T-helper 17 cell (primary cell): Measurements from ENCODE around the gene PRKG1. TPM values are rescaled to one million over a fixed set of nuclear protein-coding genes. Genes with fewer than 3 reads are reported as not detected.

Experiments used
- ATAC-seq: fragments of 150-1000 bp; cut with Tn5 transposase; 2 replicates; pipeline ENCODE4 v1.10.0; 2021; ENCODE audit warnings: mild to moderate bottlenecking, moderate library complexity
- DNase-seq, 3 donors: peaks; one replicate each; pipeline versions ENCODE4 v3.0.0 to v3.0.0-alpha.2; 2020 to 2021
- H3K9me3 ChIP-seq: one replicate; pipeline ENCODE4 v1.7.0; 2013; ENCODE audit warnings: low read length, mild to moderate bottlenecking; ENCODE audit not compliant: control insufficient read depth, poor library complexity, severe bottlenecking
- H3K27ac Mint-ChIP-seq: one replicate; pipeline ENCODE4 v1.8.0; 2022; ENCODE audit warnings: mild to moderate bottlenecking, moderate library complexity, mixed read lengths
- H3K27me3 Mint-ChIP-seq: one replicate; pipeline ENCODE4 v1.8.0; 2022; ENCODE audit warnings: mixed read lengths
- H3K36me3 Mint-ChIP-seq: one replicate; pipeline ENCODE4 v1.8.0; 2022; ENCODE audit warnings: low read depth, mixed read lengths
- H3K4me1 Mint-ChIP-seq: one replicate; pipeline ENCODE4 v1.8.0; 2022; ENCODE audit warnings: mild to moderate bottlenecking, mixed read lengths
- H3K4me3 Mint-ChIP-seq: one replicate; pipeline ENCODE4 v1.8.0; 2022; ENCODE audit warnings: mild to moderate bottlenecking, moderate library complexity, mixed read lengths
- total RNA-seq, 4 donors: library from RNA in 2 of 4; stranded (reverse) in 2 of 4; gene quantifications; one replicate each; pipeline ENCODE4 v1.2.3 and lab custom pipeline; 2022 to 2026

The PRKG1 gene
- total RNA-seq, 2 donors from 2014 or later: 0.27 to 4.1 TPM

DNA sequence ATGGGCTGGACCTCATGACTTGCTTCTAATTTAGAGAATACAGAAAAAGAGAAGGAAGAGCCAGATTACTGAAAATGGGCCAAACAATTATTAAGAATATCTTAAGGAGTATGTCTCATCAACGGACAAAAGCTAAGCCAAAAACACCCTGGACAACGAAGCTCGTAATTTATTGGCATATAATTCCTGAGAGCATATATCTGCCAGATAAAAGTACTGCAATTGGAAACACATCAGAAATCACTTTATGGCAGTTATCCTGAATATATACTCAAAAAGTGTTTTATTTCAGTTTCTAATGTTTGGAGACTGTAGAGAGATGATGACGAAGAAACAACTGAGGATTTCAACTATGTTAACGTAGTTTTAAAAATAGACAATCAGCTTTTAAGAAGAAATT is 413.3 kb downstream of the PRKG1 start:
- H3K27ac Mint-ChIP-seq: no peak overlapping the region
- ATAC-seq: no peak
- no peak for DNase-seq
- no peak overlapping the region for H3K4me3 Mint-ChIP-seq
- H3K4me1 Mint-ChIP-seq: no peaks in the 10 kb centered on the region
- no peaks in the 10 kb centered on the region for H3K36me3 Mint-ChIP-seq
- peaks cover 4% of the 10 kb centered on the region for H3K27me3 Mint-ChIP-seq
- no peaks in the 10 kb centered on the region for H3K9me3 ChIP-seq

DNA sequence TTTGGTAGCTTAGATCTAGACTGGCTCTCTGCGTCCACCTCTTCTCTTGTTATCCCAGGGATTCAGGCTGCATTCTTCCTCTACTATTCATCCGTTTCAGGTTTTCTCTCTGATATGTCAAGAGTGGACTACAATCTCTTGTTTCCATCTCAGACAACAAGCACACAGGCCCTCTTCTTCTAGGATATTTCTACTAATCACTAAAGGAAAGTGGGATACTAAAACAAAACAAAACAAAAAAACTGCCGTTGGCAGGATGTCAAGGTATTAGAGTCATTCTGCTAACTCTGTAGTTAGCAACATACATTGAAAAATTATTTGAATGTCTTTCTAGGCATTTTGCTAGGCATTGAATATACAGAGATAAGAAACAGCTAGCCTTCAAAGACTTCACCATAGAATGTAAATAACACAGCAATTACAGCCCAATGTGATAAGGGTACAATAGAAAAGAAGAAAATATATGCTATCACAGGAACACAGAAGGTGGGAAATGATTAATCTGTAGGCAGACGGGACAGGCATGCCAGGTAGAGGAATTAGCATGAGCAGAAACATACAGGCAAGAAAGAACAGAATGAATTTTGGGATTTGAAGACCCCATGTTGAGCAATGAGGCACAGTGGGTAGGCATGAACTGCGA is 414.6 kb downstream of the PRKG1 start:
- no peaks in the 10 kb centered on the region for H3K9me3 ChIP-seq

GRCh38 chr10:51498424-51498823 is 424.1 kb downstream of the PRKG1 start:
- no peak for ATAC-seq
- Mint-ChIP-seq H3K27ac (no peak overlapping the region), H3K36me3 (no peaks in the 10 kb centered on the region)

More for the DNA sequence above, 414.6 kb downstream of the PRKG1 start:
- Mint-ChIP-seq H3K27me3 (no peaks in the 10 kb centered on the region), H3K27ac (no peak overlapping the region), H3K4me1 (no peaks in the 10 kb centered on the region), H3K36me3 (no peaks in the 10 kb centered on the region), H3K4me3 (no peak overlapping the region)
- DNase-seq (no peak), ATAC-seq (no peak)

GRCh38 chr10:51501396-51501795 is 427.1 kb downstream of the PRKG1 start:
- no peak for DNase-seq
- no peaks in the 10 kb centered on the region for H3K4me1 Mint-ChIP-seq
- no peak for ATAC-seq
- H3K27me3 Mint-ChIP-seq: no peaks in the 10 kb centered on the region
- H3K4me3 Mint-ChIP-seq: no peak overlapping the region
- H3K9me3 ChIP-seq: no peaks in the 10 kb centered on the region
- H3K36me3 Mint-ChIP-seq: no peaks in the 10 kb centered on the region
- no peak overlapping the region for H3K27ac Mint-ChIP-seq

More at GRCh38 chr10:51498424-51498823, 424.1 kb downstream of the PRKG1 start:
- Mint-ChIP-seq H3K27me3 (no peaks in the 10 kb centered on the region), H3K4me3 (no peak overlapping the region), H3K4me1 (no peaks in the 10 kb centered on the region)
- no peak for DNase-seq
- no peaks in the 10 kb centered on the region for H3K9me3 ChIP-seq

DNA sequence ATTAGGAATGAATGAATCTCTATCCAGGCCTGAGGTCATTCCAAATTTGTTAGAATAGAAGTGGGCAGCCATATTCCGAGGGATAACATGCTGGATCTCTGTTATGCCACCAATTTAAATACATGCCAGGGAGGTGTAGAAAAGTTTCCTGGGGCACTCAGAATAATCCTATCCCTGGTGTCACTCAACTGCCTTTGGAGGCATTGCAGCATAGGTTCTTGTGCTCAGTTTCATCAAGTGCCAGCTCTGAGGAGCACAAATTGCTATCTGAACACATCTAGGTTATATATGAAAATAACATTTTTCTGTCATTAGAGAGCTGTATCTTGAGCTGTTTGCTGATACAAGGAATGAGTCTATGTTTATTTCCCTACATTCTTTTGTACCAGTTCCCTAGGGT is 427.8 kb downstream of the PRKG1 start:
- no peak for ATAC-seq
- Mint-ChIP-seq H3K4me3 (no peak overlapping the region), H3K36me3 (no peaks in the 10 kb centered on the region), H3K27ac (no peak overlapping the region), H3K4me1 (no peaks in the 10 kb centered on the region), H3K27me3 (no peaks in the 10 kb centered on the region)
- no peaks in the 10 kb centered on the region for H3K9me3 ChIP-seq
- no peak for DNase-seq

- Mint-ChIP-seq H3K27ac (no peak overlapping the region), H3K27me3 (no peaks in the 10 kb centered on the region), H3K4me1 (no peaks in the 10 kb centered on the region), H3K4me3 (no peak overlapping the region), H3K36me3 (no peaks in the 10 kb centered on the region)
- no peaks in the 10 kb centered on the region for H3K9me3 ChIP-seq
- DNase-seq (no peak), ATAC-seq (no peak)
Measured at GRCh38 chr10:51503378-51503777, 429.1 kb downstream of the PRKG1 start.

DNA sequence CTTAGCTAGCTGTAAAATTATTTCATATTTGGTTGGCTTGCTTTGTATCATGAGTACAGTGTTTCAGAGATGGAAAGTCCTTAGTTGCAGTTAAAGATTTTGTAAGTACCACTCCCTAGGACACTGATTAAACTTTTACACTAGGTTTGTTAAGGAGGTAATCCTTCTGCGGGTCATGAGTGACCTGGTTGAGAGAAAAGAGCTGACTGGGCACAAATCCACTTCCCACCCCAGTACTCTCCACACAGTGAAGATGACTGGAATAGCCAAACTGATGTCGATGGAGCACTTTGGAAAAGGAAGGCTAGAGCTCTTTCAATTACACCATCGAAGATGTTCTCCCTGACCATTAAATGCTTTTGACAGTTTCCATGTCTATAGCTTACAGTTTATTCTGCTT is 433.2 kb downstream of the PRKG1 start:
- H3K36me3 Mint-ChIP-seq: no peaks in the 10 kb centered on the region
- H3K4me1 Mint-ChIP-seq: no peaks in the 10 kb centered on the region
- DNase-seq: no peak

DNA sequence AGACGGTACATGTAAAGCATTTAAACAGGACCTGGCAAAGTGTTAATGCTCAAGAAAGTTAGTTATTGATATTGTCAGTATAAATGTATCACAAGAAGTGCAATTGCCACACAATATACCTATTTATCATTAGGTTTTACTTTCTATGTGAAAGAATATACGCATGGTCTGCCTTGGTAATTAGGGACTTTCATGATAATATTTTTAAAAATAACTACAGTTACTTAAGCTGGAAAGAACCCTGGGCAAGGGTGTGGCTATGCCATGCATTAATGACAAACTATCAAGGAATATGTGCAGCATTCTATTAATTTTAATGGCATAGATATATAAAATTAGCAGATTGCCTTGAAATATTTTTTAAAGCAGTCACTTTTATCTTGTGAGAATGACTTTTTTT is 433.9 kb downstream of the PRKG1 start:
- Mint-ChIP-seq H3K4me3 (no peak overlapping the region), H3K4me1 (no peaks in the 10 kb centered on the region), H3K27me3 (no peaks in the 10 kb centered on the region), H3K27ac (no peak overlapping the region), H3K36me3 (no peaks in the 10 kb centered on the region)
- ATAC-seq (no peak), DNase-seq (no peak)
- H3K9me3 ChIP-seq: no peaks in the 10 kb centered on the region

More for the DNA sequence above, 433.2 kb downstream of the PRKG1 start:
- Mint-ChIP-seq H3K4me3 (no peak overlapping the region), H3K27me3 (no peaks in the 10 kb centered on the region), H3K27ac (no peak overlapping the region)
- ATAC-seq: no peak
- no peaks in the 10 kb centered on the region for H3K9me3 ChIP-seq

- no peaks in the 10 kb centered on the region for H3K9me3 ChIP-seq
- no peaks in the 10 kb centered on the region for H3K4me1 Mint-ChIP-seq
- H3K4me3 Mint-ChIP-seq: no peak overlapping the region
- H3K36me3 Mint-ChIP-seq: no peaks in the 10 kb centered on the region
- no peak overlapping the region for H3K27ac Mint-ChIP-seq
- ATAC-seq: no peak
- no peak for DNase-seq
- H3K27me3 Mint-ChIP-seq: no peaks in the 10 kb centered on the region
Measured at GRCh38 chr10:51510231-51510630, 435.9 kb downstream of the PRKG1 start.

- Mint-ChIP-seq H3K36me3 (no peaks in the 10 kb centered on the region), H3K27me3 (peaks cover under 1% of the 10 kb centered on the region), H3K4me1 (no peaks in the 10 kb centered on the region), H3K27ac (no peak overlapping the region), H3K4me3 (no peak overlapping the region)
- ATAC-seq (no peak), DNase-seq (no peak)
- H3K9me3 ChIP-seq: no peaks in the 10 kb centered on the region
Measured at GRCh38 chr10:51521605-51522004, 447.3 kb downstream of the PRKG1 start.

- no peak overlapping the region for H3K4me3 Mint-ChIP-seq
- no peak for ATAC-seq
- peaks cover 7% of the 10 kb centered on the region for H3K27me3 Mint-ChIP-seq
- H3K27ac Mint-ChIP-seq: no peak overlapping the region
- no peaks in the 10 kb centered on the region for H3K36me3 Mint-ChIP-seq
- DNase-seq: no peak
- H3K4me1 Mint-ChIP-seq: no peaks in the 10 kb centered on the region
- no peaks in the 10 kb centered on the region for H3K9me3 ChIP-seq
Measured at GRCh38 chr10:51522858-51523257, 448.6 kb downstream of the PRKG1 start.

DNA sequence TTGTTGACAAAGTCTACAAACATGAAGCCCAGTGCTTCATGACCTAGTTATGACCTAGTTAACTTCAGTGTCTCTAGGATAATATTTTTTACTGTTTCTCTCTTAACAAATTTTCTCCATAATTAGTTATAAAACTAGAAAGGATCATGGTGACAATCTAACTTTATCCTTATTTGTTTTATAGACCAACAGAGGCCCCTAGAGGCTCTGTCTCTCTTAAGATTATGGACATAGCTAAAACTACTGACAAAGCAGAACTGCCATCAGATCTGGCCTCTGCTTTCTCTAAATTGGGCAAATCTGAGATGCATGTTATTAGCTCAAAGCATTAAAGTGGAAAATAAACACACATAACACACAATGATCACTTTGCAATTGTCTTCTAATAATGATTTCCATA is 449.2 kb downstream of the PRKG1 start:
- no peaks in the 10 kb centered on the region for H3K36me3 Mint-ChIP-seq
- ATAC-seq: no peak
- H3K27me3 Mint-ChIP-seq: peaks cover 12% of the 10 kb centered on the region
- no peak overlapping the region for H3K27ac Mint-ChIP-seq
- H3K4me1 Mint-ChIP-seq: no peaks in the 10 kb centered on the region
- no peaks in the 10 kb centered on the region for H3K9me3 ChIP-seq
- no peak for DNase-seq
- H3K4me3 Mint-ChIP-seq: no peak overlapping the region

DNA sequence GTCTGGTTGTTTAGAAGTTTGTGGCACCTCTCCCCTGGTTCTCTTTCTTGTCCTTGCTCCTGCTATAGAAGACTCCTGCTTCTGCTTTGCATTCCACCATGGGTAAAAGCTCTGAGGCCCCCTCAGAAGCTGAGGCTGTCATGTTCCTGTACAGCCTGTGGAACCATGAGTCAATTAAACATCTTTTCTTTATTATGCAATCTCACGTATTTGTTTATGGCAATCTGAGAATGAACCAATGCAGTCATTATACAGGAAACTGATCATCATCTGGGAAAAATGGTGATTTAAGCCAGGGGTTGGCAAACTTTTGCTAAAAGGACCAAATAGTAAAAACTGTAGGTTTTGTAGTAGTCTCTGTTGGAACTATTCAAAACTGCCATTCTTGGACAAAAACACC is 449.8 kb downstream of the PRKG1 start:
- ATAC-seq (no peak), DNase-seq (no peak)
- Mint-ChIP-seq H3K27me3 (peaks cover 12% of the 10 kb centered on the region), H3K4me1 (no peaks in the 10 kb centered on the region), H3K27ac (no peak overlapping the region), H3K4me3 (no peak overlapping the region), H3K36me3 (no peaks in the 10 kb centered on the region)
- H3K9me3 ChIP-seq: no peaks in the 10 kb centered on the region

- Mint-ChIP-seq H3K27ac (no peak overlapping the region), H3K4me3 (no peak overlapping the region), H3K36me3 (no peaks in the 10 kb centered on the region), H3K4me1 (no peaks in the 10 kb centered on the region), H3K27me3 (peaks cover 12% of the 10 kb centered on the region)
- no peaks in the 10 kb centered on the region for H3K9me3 ChIP-seq
- DNase-seq (no peak), ATAC-seq (no peak)
Measured at GRCh38 chr10:51527522-51528219, 453.4 kb downstream of the PRKG1 start.
